A549 (cell line): ENCODE results near the gene ZWILCH. TPM values are rescaled to one million over a fixed set of nuclear protein-coding genes. Genes with fewer than 3 reads are reported as not detected.
A peak's percentile ranks its signal among the peaks of the same experiment; 100 is the strongest.

Experiments
- ATAC-seq, 2 experiments: fragments of 200-7000 bp in 1 of 2; fragments of >200 bp in 1 of 2; cut with Nextera tagmentation in 1 of 2; cut with Tn5 transposase in 1 of 2; 3 replicates each; pipeline versions ENCODE4 v1.8.0 to v1.9.1; 2018 to 2020; ENCODE audit warnings: mild to moderate bottlenecking in 1 of 2, moderate library complexity in 1 of 2
- CTCF ChIA-PET: fragments of 300-600 bp; sonication (Branson Sonifier 250); formaldehyde crosslinking; extraction: SDS; loops from one replicate; lab custom pipeline; 2021; ENCODE audit warnings: antibody characterized with exemption, inconsistent platforms; lab: Yijun Ruan, JAX
- POLR2A ChIA-PET: fragments of 350-600 bp; formaldehyde crosslinking; extraction: SDS; loops from one replicate; lab custom pipeline; 2021; ENCODE audit warnings: antibody characterized with exemption, inconsistent platforms; lab: Yijun Ruan, JAX
- DNase-seq, 2 experiments: peaks; one replicate each; pipeline versions ENCODE4 v3.0.0 to v3.0.0-alpha.2; 2011 to 2016; ENCODE audit warnings: low read depth in 1 of 2, low spot score in 1 of 2
- FAIRE-seq: peaks from 2 replicates; lab custom pipeline; 2011; peaks lifted over from hg19 to GRCh38; lab: Jason Lieb, UNC
- H3K27ac ChIP-seq, 2 experiments: fragments of >200 bp; sonication (Bioruptor Twin); formaldehyde crosslinking; 3 replicates each; pipeline ENCODE4 v1.5.1; 2016 to 2017
- H3K4me1 ChIP-seq: fragments of >200 bp; sonication (Bioruptor Twin); formaldehyde crosslinking; 3 replicates; pipeline ENCODE4 v1.6.1; 2016
- H3K4me2 ChIP-seq: fragments of >200 bp; sonication (Bioruptor Twin); formaldehyde crosslinking; 3 replicates; pipeline ENCODE4 v1.6.1; 2016
- H3K4me3 ChIP-seq: fragments of >200 bp; sonication (Bioruptor Twin); formaldehyde crosslinking; 3 replicates; pipeline ENCODE4 v1.5.1; 2016
- H3K9me3 ChIP-seq: fragments of >200 bp; sonication (Bioruptor Twin); formaldehyde crosslinking; 3 replicates; pipeline ENCODE4 v1.6.1; 2016
- BHLHE40 ChIP-seq: IDR thresholded peaks from 2 replicates; pipeline ENCODE4 v1.6.1; 2012; ENCODE audit warnings: low read depth, low read length, inconsistent platforms
- CEBPB ChIP-seq, 2 experiments: fragments of >200 bp in 1 of 2; sonication (Bioruptor Twin) in 1 of 2; formaldehyde crosslinking in 1 of 2; IDR thresholded peaks; 2 replicates each; pipeline ENCODE4 v1.6.1; 2012 to 2016
- EHMT2 ChIP-seq: fragments of 200-600 bp; sonication (generic); IDR thresholded peaks from 2 replicates; pipeline ENCODE4 v1.6.1; 2016; ENCODE audit warnings: antibody characterized with exemption, low read depth, mild to moderate bottlenecking, moderate library complexity
- EP300 ChIP-seq, 2 experiments: fragments of >200 bp; sonication (Bioruptor Twin); formaldehyde crosslinking; IDR thresholded peaks; 2 replicates in 1 of 2; 3 replicates in 1 of 2; pipeline ENCODE4 v1.6.1; 2016 to 2017
- FOSL2 ChIP-seq, 2 experiments: fragments of 450-650 bp in 1 of 2; fragments of >200 bp in 1 of 2; sonication (Bioruptor Twin) in 1 of 2; formaldehyde crosslinking; IDR thresholded peaks; 2 replicates each; pipeline versions ENCODE4 v1.5.0 to v1.6.1; 2016 to 2020; ENCODE audit warnings: mild to moderate bottlenecking in 1 of 2, moderate library complexity in 1 of 2
- FOXS1 ChIP-seq: fragments of 250-450 bp; sonication (Bioruptor Pico); IDR thresholded peaks from 2 replicates; pipeline ENCODE4 v1.5.0; 2020; ENCODE audit warnings: mild to moderate bottlenecking, moderate library complexity
- GATA3 ChIP-seq: IDR thresholded peaks from 2 replicates; pipeline ENCODE4 v1.6.1; 2012; ENCODE audit warnings: borderline replicate concordance
- HDAC2 ChIP-seq: fragments of 200-600 bp; sonication (generic); IDR thresholded peaks from 2 replicates; pipeline ENCODE4 v1.6.1; 2016
- HEYL ChIP-seq: fragments of 250-450 bp; sonication (Bioruptor Pico); IDR thresholded peaks from 2 replicates; pipeline ENCODE4 v1.8.0; 2021; ENCODE audit warnings: mild to moderate bottlenecking, moderate library complexity
- HMGXB4 ChIP-seq: fragments of 250-450 bp; sonication (Bioruptor Pico); IDR thresholded peaks from 2 replicates; pipeline ENCODE4 v1.5.0; 2021; ENCODE audit warnings: mild to moderate bottlenecking, moderate library complexity, borderline replicate concordance
- HOXB5 ChIP-seq: fragments of 250-450 bp; sonication (Bioruptor Pico); IDR thresholded peaks from 2 replicates; pipeline ENCODE4 v1.5.0; 2020; ENCODE audit warnings: mild to moderate bottlenecking, moderate library complexity
- JUN ChIP-seq, 2 experiments: fragments of >200 bp; sonication (Bioruptor Twin); formaldehyde crosslinking; IDR thresholded peaks; 2 replicates in 1 of 2; 3 replicates in 1 of 2; pipeline ENCODE4 v1.6.1; 2016 to 2017
- JUNB ChIP-seq: fragments of >200 bp; sonication (Bioruptor Twin); formaldehyde crosslinking; IDR thresholded peaks from 2 replicates; pipeline ENCODE4 v1.6.1; 2016
- KDM1A ChIP-seq: fragments of 200-600 bp; sonication (generic); IDR thresholded peaks from 2 replicates; pipeline ENCODE4 v1.6.1; 2016; ENCODE audit warnings: low read depth, mild to moderate bottlenecking
- KDM5A ChIP-seq: fragments of 200-600 bp; sonication (generic); IDR thresholded peaks from 2 replicates; pipeline ENCODE4 v1.6.1; 2016; ENCODE audit warnings: antibody characterized with exemption, mild to moderate bottlenecking
- MAFK ChIP-seq: fragments of 450-650 bp; IDR thresholded peaks from 2 replicates; pipeline ENCODE4 v1.6.1; 2014; ENCODE audit not compliant: partially characterized antibody
- MAX ChIP-seq: IDR thresholded peaks from 2 replicates; pipeline ENCODE4 v1.6.1; 2012
- NFE2L2 ChIP-seq: fragments of 150-350 bp; conservative IDR thresholded peaks from 2 replicates; pipeline ENCODE4 v1.6.1; 2014; ENCODE audit warnings: low read length
- NR3C1 ChIP-seq: fragments of >200 bp; sonication (Bioruptor Twin); formaldehyde crosslinking; IDR thresholded peaks from 3 replicates; pipeline ENCODE4 v1.6.1; 2017
- PBX3 ChIP-seq: IDR thresholded peaks from 2 replicates; pipeline ENCODE4 v1.6.1; 2012
- POLR2AphosphoS2 ChIP-seq: conservative IDR thresholded peaks from 2 replicates; pipeline ENCODE4 v1.6.1; 2012; ENCODE audit warnings: low read length, improper control_type of control experiment, inconsistent platforms
- RAD21 ChIP-seq, 2 experiments: fragments of >200 bp in 1 of 2; sonication (Bioruptor Twin) in 1 of 2; formaldehyde crosslinking in 1 of 2; IDR thresholded peaks in 1 of 2; conservative IDR thresholded peaks in 1 of 2; 2 replicates in 1 of 2; 3 replicates in 1 of 2; pipeline ENCODE4 v1.6.1; 2012 to 2018; ENCODE audit warnings: inconsistent platforms in 1 of 2
- SMC3 ChIP-seq: fragments of >200 bp; sonication (Bioruptor Twin); formaldehyde crosslinking; IDR thresholded peaks from 3 replicates; pipeline ENCODE4 v1.6.1; 2018; ENCODE audit warnings: inconsistent platforms
- TP53 ChIP-seq: fragments of 250-450 bp; sonication (Bioruptor Pico); IDR thresholded peaks from 2 replicates; pipeline ENCODE4 v1.5.0; 2021; ENCODE audit warnings: mild to moderate bottlenecking, moderate library complexity
- ZC3H11A ChIP-seq: fragments of 450-650 bp; IDR thresholded peaks from 2 replicates; pipeline ENCODE4 v1.6.1; 2014; ENCODE audit warnings: antibody characterized with exemption, mild to moderate bottlenecking
- ZSCAN20 ChIP-seq: fragments of 250-450 bp; sonication (Bioruptor Pico); IDR thresholded peaks from 2 replicates; pipeline ENCODE4 v1.8.0; 2022; ENCODE audit warnings: mild to moderate bottlenecking, moderate library complexity
- WGBS: methylation state at CpG from one replicate; pipeline ENCODE4 v1.1.6; 2017; ENCODE audit errors: missing lambda C conversion rate; 5-methylcytosine and 5-hydroxymethylcytosine counted together
- polyA plus RNA-seq, 4 experiments: library from polyadenylated mRNA; depleted of rRNA in 3 of 4; stranded (reverse); fragments of >200 nt; fragmentation: RNase III in 1 of 4; extraction: RNeasy Plus Mini Kit Qiagen cat#74134 plus additional on column Dnase treatment in 1 of 4; gene quantifications; 2 replicates in 3 of 4; 3 replicates in 1 of 4; pipeline ENCODE4 v1.2.3, GENCODE V29; 2011 to 2017
- TF ChIP-seq, protein P1 (sequence below): fragments of 250-450 bp; sonication (Bioruptor Pico); IDR thresholded peaks from 2 replicates; pipeline ENCODE4 v1.5.0; 2020; ENCODE audit warnings: low read depth, mild to moderate bottlenecking, moderate library complexity
- TF ChIP-seq, protein P2 (sequence below): fragments of >200 bp; sonication (Bioruptor Twin); formaldehyde crosslinking; IDR thresholded peaks from 2 replicates; pipeline ENCODE4 v1.6.1; 2016
- TF ChIP-seq, protein P3 (sequence below): fragments of >200 bp; sonication (Bioruptor Twin); formaldehyde crosslinking; IDR thresholded peaks from 3 replicates; pipeline ENCODE4 v1.5.1; 2016

The ZWILCH gene
- polyA plus RNA-seq, 2 of the 4 experiments (the other 2 are of a cell fraction) = 49.4 to 70.9 TPM

- 91% methylated on average over 9 of the region's 14 CpGs for WGBS
- Histone ChIP-seq H3K4me3 (no peak within 1 kb of the TSS), H3K9me3 (no peaks in the 10 kb centered on the region), H3K4me1 (no peaks in the 10 kb centered on the region), H3K27ac (no peak within 1 kb of the TSS), H3K4me2 (peak within 1 kb of the TSS; percentile 29)
- FAIRE-seq (no peak), ATAC-seq (no peak), DNase-seq (no peak)
- ChIA-PET POLR2A (no interaction called here), CTCF (interaction anchor here (0.5 to 5.9 kb wide), 15 partner anchors 12 to 286 kb away, joined by 3 to 93 read pairs (median 6); partner anchors contain the start of gene SNAPC5)
- TF ChIP-seq EP300 (IDR thresholded peaks at IDR 0.05) (no peak), HMGXB4 (no peak), HEYL (CRISPR knock-in tag) (no peak), HDAC2 (no peak), ZC3H11A (no peak), KDM5A (no peak), NFE2L2 (no peak), TP53 (no peak), PBX3 (no peak), FOSL2 (IDR thresholded peaks at IDR 0.05) (no peak), FOSL2 (CRISPR knock-in tag; IDR thresholded peaks at IDR 0.05) (no peak), JUNB (no peak), BHLHE40 (no peak), GATA3 (no peak), CEBPB (IDR thresholded peaks at IDR 0.05) (no peak), MAFK (no peak), JUN (IDR thresholded peaks at IDR 0.05) (no peak), HOXB5 (CRISPR knock-in tag) (no peak), ZSCAN20 (CRISPR knock-in tag) (no peak), NR3C1 (no peak)
- TF ChIP-seq, protein P1, sequence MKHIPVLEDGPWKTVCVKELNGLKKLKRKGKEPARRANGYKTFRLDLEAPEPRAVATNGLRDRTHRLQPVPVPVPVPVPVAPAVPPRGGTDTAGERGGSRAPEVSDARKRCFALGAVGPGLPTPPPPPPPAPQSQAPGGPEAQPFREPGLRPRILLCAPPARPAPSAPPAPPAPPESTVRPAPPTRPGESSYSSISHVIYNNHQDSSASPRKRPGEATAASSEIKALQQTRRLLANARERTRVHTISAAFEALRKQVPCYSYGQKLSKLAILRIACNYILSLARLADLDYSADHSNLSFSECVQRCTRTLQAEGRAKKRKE (CRISPR knock-in tag) = no peak
These were observed 60.6 kb downstream of the ZWILCH start, which contains the start of gene LCTL for GRCh38 chr15:66565741-66566144. Gene LCTL (minus strand): TSS chr15:66565998. CDS start chr15:66565365, 633 bp downstream.

- FAIRE-seq (no peak), ATAC-seq (peak; percentile 77 to 92), DNase-seq (peak; percentile 81 to 86)
- ChIA-PET POLR2A (interaction anchor here (0.7 kb wide), 1 partner anchor 242 kb away, joined by 4 read pairs; no protein-coding TSS in a partner anchor), CTCF (interaction anchor here (0.5 to 5.9 kb wide), 38 partner anchors 12 to 889 kb away, joined by 3 to 93 read pairs (median 5); partner anchors contain the start of gene SNAPC5)
- H3K4me2 ChIP-seq = peak overlapping the region; percentile 29
- no peaks in the 10 kb centered on the region for H3K4me1 ChIP-seq
- H3K4me3 ChIP-seq = no peak overlapping the region
- 24% methylated on average over 15 of the region's 15 CpGs for WGBS
- H3K27ac ChIP-seq = 0 out of 6 replicates have a peak overlapping the region, but pooled peaks of 1 of the 2 experiments have one; percentile 12
- no peaks in the 10 kb centered on the region for H3K9me3 ChIP-seq
- TF ChIP-seq, protein P2, sequence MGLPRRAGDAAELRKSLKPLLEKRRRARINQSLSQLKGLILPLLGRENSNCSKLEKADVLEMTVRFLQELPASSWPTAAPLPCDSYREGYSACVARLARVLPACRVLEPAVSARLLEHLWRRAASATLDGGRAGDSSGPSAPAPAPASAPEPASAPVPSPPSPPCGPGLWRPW = no peak
- no peak for TF ChIP-seq BHLHE40
- TF ChIP-seq MAX = no peak
- TF ChIP-seq HEYL (CRISPR knock-in tag) = no peak
- peak; percentile 46 to 54; a peak in 4 of 5 replicates for TF ChIP-seq RAD21 (conservative IDR thresholded peaks at IDR 0.05 in 1 of 2, IDR thresholded peaks at IDR 0.05 in 1 of 2)
- TF ChIP-seq POLR2AphosphoS2 = no peak
- TF ChIP-seq CEBPB (IDR thresholded peaks at IDR 0.05) = no peak
- no peak for TF ChIP-seq EHMT2
- TF ChIP-seq SMC3 = peak; percentile 54; the same call in 2 of the 3 replicates
- TF ChIP-seq, protein P3, sequence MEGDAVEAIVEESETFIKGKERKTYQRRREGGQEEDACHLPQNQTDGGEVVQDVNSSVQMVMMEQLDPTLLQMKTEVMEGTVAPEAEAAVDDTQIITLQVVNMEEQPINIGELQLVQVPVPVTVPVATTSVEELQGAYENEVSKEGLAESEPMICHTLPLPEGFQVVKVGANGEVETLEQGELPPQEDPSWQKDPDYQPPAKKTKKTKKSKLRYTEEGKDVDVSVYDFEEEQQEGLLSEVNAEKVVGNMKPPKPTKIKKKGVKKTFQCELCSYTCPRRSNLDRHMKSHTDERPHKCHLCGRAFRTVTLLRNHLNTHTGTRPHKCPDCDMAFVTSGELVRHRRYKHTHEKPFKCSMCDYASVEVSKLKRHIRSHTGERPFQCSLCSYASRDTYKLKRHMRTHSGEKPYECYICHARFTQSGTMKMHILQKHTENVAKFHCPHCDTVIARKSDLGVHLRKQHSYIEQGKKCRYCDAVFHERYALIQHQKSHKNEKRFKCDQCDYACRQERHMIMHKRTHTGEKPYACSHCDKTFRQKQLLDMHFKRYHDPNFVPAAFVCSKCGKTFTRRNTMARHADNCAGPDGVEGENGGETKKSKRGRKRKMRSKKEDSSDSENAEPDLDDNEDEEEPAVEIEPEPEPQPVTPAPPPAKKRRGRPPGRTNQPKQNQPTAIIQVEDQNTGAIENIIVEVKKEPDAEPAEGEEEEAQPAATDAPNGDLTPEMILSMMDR = peak; percentile 91
- TF ChIP-seq KDM1A = no peak
- no peak for TF ChIP-seq FOXS1 (CRISPR knock-in tag)
These were observed 61.9 kb downstream of the ZWILCH start for GRCh38 chr15:66566963-66567531.
